ENCODE data around the gene GZMB. TPM values are rescaled to one million over a fixed set of nuclear protein-coding genes. Genes with fewer than 3 reads are reported as not detected.
"Not testable (repeated sequence)": the region's sequence is repeated elsewhere in the genome, so short reads cannot be mapped to it uniquely, and the experiment has no call there.

The GZMB gene
- total RNA-seq, 1 donor from 2014 or later = not detected

DNA sequence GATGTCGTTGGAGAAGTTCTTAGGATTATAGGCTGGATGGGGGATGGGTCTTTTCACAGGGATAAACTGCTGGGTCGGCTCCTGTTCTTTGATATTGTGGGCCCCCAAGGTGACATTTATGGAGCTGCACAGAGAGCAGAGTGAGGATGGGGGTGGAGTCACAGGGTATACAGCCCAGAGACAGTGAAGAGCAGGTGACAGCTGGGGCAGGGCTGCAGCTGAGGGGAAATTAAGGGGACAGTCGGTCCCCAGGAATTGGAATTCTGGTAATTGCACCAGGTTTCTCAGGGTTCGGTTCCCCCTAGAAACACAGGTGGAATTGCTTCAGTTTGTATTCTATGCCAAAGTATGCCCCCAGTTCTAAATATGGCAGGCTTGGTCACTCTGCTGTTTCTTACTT lies 1.7 kb downstream of the GZMB start:
- FAIRE-seq (no peak), DNase-seq (ENCODE audit: low spot score in 2 of 2) (no peak)

DNA sequence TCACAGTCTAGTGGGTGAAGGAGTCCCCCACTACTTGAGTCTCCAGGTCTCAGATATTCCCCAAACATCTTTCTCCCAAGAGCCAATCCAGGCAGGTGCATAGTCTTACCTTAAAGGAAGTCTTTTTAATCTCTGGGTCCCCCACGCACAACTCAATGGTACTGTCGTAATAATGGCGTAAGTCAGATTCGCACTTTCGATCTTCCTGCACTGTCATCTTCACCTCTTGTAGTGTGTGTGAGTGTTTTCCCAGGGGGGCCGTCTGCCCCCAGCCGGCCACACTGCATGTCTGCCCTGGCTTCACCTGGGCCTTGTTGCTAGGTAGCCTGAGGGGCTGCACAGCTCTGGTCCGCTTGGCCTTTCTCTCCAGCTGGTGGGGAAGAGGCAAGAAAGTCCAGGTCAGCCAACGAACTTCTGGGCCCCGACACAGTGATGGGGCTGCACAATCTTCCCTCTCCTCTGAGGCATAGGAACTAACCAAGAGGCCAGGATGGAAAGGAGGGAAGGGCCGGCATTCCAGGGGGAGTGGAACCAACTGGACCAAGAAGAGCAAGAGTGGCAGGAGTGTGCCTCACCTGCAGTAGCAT lies 2.1 kb downstream of the GZMB start:
- DNase-seq (ENCODE audit: low spot score in 2 of 2) (no peak), FAIRE-seq (no peak)

DNA sequence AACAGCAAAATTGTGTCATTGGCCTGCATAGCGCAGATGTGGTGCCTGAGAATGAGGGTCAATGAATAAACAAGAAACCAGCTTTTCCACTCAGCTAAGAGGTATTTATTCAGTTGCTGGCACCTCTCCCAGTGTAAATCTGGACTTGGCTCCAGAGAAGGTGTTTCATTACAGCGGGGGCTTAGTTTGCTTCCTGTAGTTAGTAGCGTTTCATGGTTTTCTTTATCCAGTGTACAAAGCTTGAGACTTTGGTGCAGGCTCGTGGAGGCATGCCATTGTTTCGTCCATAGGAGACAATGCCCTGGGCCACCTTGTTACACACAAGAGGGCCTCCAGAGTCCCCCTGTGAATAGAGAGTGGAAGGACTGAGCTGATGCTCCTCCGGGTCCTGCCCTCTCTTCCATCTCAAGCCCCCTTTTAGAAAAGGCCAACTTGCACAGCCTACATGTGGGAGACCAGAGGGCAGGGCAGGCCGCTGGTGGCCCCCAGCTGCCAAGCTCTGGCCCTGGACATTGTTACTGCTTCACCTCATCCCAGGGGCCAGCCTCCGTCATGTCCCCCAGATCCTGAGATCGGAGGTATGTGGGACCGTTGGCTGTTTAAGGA lies 3.0 kb downstream of the GZMB start:
- FAIRE-seq = no peak
- no peak for DNase-seq (ENCODE audit: low spot score in 2 of 2)

DNA sequence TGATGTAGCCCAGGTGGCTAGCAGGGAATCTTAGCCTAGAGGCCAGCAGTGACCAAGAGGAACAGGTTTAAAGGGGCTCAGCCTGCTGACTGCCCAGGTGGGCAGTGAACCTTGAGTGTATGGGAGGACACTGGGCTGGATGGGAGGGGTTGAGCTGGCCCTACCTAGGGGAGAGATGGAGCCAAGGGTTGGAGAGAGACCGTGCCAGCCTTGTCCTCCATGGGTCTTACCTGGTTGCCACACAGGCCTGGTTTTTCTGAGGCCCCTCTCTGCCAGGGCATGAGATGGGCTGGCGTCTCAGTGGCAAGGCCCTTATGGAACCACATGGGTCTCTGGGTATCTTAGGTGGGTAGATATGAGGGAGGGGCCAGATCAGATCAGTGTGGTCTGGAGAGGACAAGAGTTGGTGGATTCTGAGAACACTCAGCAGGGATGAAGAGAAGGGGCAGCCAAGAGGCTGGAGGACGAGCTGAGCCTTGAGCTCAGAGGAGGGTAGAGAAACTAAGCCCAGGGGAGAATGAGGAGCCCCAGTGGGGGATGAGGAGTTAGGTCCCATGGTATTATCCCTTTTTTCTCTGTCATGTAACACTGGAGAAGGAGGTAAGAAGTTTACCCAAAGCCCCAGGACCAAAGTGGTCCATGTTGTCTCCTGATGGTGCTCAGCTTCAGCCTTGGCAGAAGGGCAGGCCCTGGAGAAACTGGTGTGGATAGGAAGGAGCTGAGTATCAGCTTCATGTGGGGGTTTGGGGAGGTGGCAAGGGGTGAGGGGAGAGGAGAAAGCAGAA lies 3.7 kb downstream of the GZMB start:
- FAIRE-seq = no peak

DNA sequence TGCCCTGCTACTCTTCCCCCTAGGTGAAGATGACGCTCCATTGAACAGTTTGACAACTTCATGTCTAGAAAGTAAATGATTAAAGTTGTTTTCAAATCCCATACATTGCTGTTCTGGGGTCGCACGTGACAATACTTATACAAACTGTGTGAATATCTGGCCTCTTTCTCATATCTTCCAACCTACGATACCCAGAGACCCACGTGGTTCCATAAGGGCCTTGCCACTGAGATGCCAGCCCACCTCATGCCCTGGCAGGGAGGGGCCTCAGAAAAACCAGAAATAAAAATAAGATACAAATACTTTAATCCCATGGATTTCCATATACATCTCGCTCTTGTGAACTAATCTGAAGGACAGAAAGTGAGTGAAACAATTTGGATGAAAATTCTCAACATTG lies 4.5 kb downstream of the GZMB start:
- DNase-seq (ENCODE audit: low spot score in 2 of 2) = no peak
- FAIRE-seq = no peak

More for the DNA sequence above, 3.7 kb downstream of the GZMB start:
- DNase-seq (ENCODE audit: low spot score in 2 of 2) = no peak

DNA sequence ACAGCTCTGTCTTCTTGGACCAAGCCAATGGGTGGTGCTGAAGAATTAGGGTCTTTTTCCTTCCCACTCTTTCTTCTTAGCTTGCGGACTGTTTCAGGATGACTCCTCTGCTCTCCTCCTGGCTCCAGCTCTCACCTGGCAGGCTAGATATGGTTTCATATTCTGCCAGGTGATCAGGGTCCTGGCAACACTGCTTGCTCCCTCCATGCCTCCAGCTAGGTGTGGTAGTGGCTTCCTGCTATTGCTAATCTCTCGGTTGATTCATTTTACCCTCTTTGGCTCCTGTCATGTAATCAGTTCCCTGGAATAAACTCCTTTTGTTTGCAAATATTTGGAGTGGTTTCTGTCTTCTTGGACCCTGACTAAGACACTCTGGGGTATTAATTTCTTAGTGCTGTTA lies 20.2 kb downstream of the GZMB start:
- DNase-seq (ENCODE audit: low spot score in 2 of 2) = no peak
- no peak for FAIRE-seq

DNA sequence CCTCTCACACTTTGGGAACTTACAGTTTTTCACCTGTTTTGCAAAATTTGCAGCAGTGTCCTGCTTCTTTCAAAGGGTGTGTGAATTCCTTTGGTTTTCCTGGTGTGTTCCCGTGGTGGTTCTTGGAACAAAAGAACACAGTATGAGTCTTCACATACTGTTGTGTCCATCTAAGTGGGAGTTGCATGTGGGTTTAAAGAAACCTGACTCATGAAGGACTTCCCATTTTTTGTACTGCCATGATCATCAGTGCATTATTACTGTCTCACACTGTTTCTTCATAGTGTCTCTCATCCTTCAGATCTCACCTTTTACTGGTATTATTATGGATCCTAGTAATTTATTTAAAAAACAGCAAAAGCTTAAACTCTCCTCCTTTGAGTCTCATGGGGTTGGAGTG lies 20.7 kb downstream of the GZMB start:
- FAIRE-seq (no peak), DNase-seq (ENCODE audit: low spot score in 2 of 2) (no peak)

DNA sequence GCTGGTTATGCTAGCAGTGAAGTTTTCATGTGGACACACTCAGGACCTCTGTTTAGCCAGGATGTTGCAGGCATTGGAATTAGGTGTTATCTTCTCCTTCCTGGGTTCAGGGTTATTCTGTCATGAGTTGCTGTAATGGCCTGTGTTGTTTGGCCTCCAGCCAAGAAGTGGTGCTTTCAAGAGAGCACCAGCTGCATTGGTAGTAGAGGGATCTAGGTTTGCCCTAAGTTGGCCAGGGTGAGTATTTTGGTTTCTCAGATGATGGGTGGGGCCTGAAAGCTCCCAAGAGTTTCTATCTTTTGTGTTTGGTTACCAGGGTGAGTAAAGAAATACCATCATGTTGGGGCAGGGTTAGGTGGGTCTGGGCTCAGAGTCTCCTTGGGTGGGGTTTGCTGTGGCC lies 21.8 kb downstream of the GZMB start:
- FAIRE-seq = no peak
- DNase-seq (ENCODE audit: low spot score in 2 of 2) = no peak

DNA sequence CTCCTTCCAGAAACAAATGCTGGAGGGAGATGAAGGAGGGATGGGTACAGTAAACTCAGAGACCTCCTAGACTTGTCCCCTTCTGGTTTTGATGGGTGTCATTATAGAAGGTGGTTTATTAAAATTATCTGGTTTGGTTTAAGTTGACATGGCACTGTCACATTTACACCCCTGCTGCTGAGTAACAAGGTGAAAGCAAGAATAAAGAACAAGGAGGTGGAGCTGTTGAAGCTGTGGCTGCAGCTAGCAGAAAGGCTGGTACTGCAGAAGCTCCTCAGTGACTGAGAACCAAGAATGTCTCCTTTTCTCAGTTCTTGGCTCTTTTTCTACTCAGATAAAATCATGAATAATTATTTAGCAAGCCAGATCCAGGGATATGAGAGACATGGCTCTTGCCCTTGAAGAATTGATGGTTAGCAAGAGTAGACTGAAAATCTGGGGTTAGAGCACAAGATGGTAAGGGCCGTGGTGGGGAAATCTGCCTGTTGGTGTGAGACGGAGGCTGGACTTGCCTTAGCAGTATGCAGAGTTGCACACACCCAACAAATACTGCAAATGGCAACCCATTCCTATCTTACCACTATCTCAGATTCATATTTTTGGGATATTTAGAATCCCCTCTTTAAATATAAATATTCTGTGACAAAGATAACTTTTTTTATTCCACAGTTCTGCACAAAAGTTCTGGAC lies 24.2 kb downstream of the GZMB start, which contains the start of gene GZMH:
GZMH (minus strand) TSS at position 31 of the 690 bp plus-strand sequence. CDS start 72 bp downstream, outside the sequence.
- no peak for DNase-seq (ENCODE audit: low spot score in 2 of 2)
- FAIRE-seq = no peak

DNA sequence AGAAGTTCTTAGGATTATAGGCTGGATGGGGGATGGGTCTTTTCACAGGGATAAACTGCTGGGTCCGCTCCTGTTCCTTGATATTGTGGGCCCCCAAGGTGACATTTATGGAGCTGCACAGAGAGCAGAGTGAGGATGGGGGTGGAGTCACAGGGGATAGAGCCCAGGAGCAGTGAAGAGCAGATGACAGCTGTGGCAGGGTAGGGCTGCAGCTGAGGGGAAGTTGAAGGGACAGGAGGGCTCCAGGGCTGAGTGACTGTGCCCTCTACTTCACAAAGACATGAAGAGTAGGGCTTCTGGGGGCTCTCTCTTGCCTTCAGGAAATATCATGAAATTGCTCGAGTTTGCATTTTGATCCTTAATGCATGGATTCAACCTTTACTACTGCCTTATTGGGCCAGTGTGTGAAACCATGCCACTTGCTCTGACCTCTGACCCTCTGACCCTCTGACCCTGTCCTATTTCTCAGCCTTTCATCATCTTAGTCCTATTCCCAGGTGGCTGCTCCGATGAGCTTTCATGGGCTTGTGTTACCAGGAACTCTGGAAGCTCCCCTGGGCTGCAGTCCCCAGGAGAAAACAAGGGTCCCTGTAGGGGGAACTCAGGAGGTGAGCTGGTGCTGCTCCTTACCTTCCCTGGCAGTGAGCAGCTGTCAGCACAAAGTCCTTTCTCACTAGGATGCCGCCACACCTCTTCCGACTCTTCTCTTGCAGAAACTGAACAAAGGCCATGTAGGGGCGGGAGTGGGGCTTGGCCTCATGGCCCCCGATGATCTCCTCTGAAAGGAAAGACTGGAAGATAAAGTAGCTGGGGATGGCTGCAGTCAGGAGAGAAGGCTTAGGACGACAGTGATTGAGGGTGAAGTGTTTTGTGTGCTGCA lies 26.1 kb downstream of the GZMB start:
- no peak for FAIRE-seq
- DNase-seq (ENCODE audit: low spot score in 2 of 2) = no peak

DNA sequence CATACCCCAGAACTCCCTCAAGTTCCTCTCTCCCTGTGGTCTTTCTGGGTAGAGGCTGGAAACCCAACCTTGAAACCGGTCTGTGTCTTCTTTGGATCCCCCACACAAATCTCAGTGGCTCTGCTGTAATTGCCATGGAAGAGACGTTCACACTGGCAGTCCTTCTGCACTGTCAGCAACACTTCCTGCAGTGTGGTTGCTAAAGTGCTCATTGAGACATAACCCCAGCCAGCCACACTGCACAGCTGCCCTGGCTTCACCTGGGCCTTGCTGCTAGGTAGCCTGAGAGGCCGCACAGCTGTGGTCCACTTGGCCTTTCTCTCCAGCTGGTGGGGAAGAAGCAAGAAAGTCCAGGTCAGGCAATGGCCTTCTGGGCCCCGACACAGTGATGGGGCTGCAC lies 26.9 kb downstream of the GZMB start:
- no peak for DNase-seq (ENCODE audit: low spot score in 2 of 2)
- no peak for FAIRE-seq

DNA sequence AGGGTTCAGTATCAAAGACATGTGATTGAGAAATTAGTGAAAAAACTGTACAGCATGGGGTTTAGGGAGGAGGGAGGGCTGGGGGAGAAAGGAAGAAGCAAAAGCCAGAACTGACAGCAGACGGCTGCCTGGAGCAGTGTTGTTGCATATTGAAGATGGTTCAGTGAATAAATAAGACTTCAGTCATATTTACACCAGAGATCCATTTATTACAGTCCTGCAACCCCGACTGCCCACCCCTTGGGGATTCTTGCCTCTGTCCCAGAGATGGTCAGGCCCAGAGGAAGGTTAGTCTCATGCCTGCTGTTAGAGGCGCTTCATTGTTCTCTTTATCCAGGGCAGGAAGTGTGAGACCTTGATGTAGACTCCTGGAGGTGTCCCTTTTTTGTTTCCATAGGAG lies 27.7 kb downstream of the GZMB start:
- DNase-seq (ENCODE audit: low spot score in 2 of 2) (no peak), FAIRE-seq (no peak)

DNA sequence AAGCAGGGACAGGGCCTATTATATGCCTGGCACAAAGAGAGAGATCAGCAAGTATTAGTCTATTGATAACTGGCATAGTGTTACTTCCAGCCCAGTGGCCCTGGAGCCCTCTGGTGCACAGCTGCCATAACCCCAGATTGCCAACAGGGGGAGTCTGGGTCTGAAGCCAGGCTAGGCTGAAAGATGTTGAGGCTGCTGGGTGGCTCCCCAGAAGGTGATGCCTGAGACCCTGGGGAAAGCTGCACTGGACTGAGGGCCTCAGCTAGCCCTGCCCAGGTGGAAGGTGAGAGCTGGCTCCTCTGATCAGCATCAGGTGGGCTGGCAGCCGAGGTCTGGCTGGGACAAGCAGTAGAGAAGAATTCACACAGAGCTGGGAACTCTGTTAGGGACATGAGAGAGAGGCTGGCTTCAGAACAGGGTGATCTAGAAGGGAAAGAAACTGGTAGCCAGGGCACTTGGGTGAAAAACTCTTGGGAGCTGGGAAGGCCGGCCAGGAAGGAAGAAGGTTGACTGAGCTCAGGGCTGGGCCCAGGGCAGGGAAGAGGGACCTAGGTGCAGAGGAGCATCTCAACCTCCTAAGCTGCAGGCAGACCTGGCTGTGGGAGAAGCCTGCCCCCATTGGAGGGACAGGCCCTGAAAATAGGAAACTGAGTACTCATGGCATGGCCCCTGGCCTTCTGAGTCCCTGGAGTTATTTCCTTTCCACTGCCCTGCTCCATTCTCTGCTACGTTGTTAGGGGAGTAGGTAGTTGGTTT lies 28.4 kb downstream of the GZMB start:
- DNase-seq (ENCODE audit: low spot score in 2 of 2) (no peak), FAIRE-seq (no peak)

DNA sequence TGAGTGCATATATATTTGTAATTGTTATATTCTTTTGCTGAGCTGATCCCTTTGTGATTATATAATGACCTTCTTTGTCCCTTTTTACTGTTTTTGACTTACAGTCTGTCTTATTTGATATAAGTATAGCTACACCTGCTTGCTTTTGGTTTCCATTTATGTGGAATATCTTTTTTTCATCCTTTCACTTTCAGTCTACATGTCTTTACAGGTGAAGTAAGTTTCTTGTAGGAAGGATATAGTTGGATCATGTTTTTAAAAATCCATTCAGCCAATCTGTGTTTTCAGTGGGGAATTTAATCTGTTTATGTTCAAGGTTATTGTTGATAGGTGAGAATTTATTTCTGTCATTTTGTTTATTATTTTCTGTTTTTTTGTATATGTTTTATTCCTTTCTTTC lies 36.6 kb downstream of the GZMB start:
- FAIRE-seq (no peak), DNase-seq (ENCODE audit: low spot score in 2 of 2) (no peak)

DNA sequence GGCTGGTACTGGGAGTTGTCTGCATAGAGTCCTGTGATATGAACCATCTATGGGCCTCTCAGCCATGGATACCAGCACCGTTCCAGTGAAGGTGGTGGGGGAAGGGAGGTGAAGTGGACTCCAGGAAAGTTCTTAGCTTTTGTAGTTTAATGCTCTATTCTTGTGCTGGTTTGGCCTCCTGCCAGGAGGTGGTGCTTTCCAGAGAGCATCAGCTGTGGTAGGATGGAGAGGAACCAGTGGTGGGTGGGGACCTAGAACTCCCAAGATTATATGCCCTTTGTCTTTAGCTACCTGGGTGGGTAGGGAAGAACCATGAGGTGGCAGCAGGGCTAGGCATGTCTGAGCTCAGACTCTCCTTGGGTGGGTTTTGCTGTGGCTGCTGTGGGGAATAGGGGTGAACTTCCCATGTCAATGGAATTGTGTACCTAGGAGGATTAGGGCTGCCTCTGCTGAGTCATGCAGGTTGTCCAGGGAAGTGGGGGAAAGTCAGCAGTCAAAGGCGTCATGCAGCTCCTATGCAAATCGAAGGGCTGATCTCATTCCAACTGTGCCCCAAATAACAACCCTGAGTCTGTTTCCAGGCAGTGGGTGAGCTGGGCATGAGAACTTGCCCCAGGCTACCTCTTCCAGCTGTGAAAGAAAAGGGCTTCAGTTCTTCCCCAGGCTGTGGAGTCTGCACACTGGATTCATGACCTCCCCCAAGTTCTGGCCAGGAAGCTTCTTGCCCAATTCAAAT lies 38.7 kb downstream of the GZMB start:
- FAIRE-seq (no peak), DNase-seq (ENCODE audit: low spot score in 2 of 2) (no peak)

DNA sequence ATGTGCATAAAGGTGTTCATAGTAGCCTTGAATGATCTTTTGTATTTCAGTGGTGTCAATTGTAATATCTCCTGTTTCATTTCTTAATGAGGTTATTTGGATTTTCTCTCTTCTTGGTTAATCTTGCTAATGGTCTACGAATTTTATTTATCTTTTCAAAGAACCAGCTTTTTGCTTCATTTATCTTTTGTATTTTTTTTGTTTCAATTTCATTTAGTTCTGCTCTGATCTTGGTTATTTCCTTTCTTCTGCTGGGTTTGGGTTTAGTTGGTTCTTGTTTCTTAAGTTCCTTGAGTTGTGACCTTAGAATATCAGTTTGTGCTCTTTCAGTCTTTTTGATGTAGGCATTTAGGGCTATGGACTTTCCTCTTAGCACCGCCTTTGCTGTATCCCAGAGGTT lies 43.0 kb downstream of the GZMB start:
- DNase-seq (ENCODE audit: low spot score in 2 of 2); FAIRE-seq: not testable (repeated sequence)

DNA sequence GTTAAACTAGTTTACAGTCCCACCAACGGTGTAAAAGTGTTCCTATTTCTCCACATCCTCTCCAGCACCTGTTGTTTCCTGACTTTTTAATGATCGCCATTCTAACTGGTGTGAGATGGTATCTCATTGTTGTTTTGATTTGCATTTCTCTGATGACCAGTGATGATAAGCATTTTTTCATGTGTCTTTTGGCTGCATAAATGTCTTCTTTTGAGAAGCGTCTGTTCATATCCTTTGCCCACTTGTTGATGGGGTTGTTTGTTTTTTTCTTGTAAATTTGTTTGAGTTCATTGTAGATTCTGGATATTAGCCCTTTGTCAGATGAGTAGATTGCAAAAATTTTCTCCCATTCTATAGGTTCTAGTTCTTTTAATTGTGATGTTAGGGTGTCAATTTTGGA lies 49.6 kb downstream of the GZMB start:
- DNase-seq (ENCODE audit: low spot score in 2 of 2); FAIRE-seq: not testable (repeated sequence)
